ENCODE data around the gene CPNE8. TPM values are rescaled to one million over a fixed set of nuclear protein-coding genes. Genes with fewer than 3 reads are reported as not detected.

The CPNE8 gene
- total and polyA plus RNA-seq, 2 of the 4 experiments (the other 2 are of a cell fraction): not detected

DNA sequence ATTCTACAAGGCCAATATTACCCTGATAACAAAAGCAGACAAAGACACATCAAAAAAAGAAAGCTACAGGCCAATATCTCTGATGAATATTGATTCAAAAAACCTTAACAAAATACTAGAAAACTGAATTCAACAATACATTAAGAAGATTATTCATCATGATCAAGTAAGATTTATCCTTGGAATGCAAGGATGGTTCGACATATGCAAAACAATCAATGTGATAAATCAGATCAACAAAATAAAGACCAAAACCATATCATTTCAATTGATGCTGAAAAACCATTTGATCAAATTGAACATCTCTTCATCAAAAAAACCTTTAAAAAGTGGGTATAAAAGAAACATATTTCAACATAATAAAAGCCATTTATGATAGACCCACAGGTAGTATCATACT is 117.3 kb downstream of the CPNE8 start:
- H3K9ac ChIP-seq (ENCODE audit: low read depth, low read length): no peak overlapping the region
- no peak overlapping the region for H3K4ac ChIP-seq (ENCODE audit: low read depth, low read length)
- no peaks in the 10 kb centered on the region for H3K9me1 ChIP-seq (ENCODE audit: insufficient read depth, low read length)
- no peaks in the 10 kb centered on the region for H3K4me1 ChIP-seq (ENCODE audit: control insufficient read depth, insufficient read depth, low read length)
- TF ChIP-seq, protein P1, sequence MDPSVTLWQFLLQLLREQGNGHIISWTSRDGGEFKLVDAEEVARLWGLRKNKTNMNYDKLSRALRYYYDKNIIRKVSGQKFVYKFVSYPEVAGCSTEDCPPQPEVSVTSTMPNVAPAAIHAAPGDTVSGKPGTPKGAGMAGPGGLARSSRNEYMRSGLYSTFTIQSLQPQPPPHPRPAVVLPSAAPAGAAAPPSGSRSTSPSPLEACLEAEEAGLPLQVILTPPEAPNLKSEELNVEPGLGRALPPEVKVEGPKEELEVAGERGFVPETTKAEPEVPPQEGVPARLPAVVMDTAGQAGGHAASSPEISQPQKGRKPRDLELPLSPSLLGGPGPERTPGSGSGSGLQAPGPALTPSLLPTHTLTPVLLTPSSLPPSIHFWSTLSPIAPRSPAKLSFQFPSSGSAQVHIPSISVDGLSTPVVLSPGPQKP (IDR thresholded peaks at IDR 0.05; ENCODE audit: borderline replicate concordance, low read depth, low read length): no peak
- TF ChIP-seq NFE2L2 (IDR thresholded peaks at IDR 0.05; ENCODE audit: low read depth, low read length) (no peak), CEBPB (IDR thresholded peaks at IDR 0.05; ENCODE audit: low read depth, low read length) (no peak)
- WGBS, 2 experiments (ENCODE audit: extremely low coverage in 2 of 2, insufficient read length in 1 of 2): no CpG with 5 or more reads among the region's 1 CpG
- ChIA-PET POLR2A (ENCODE audit: unreplicated experiment) (no interaction called here), CTCF (interaction anchor here (0.6 kb wide), 1 partner anchor 150 kb away, joined by 3 read pairs; no protein-coding TSS in a partner anchor)
- no peak overlapping the region for H2BK15ac ChIP-seq (ENCODE audit: low read depth, low read length)
- no peak for DNase-seq
- H3K9me3 ChIP-seq (ENCODE audit: control insufficient read depth, insufficient read depth, low read length): 0 out of 2 replicates have a peak, but pooled peaks cover 2% of the 10 kb centered on the region
- no peak overlapping the region for H2AFZ ChIP-seq (replicated peaks; ENCODE audit: low read length, poor library complexity)
- no peak overlapping the region for H2AK9ac ChIP-seq (replicated peaks; ENCODE audit: low read depth, low read length, poor library complexity)
- no peak overlapping the region for H3K56ac ChIP-seq (ENCODE audit: extremely low read depth, insufficient read depth, low read length)
- no peak overlapping the region for H3K4me3 ChIP-seq (ENCODE audit: insufficient read depth, low read depth, low read length)
- H2BK120ac ChIP-seq (ENCODE audit: low read depth, low read length): no peak overlapping the region
- no peak overlapping the region for H4K8ac ChIP-seq (ENCODE audit: low read depth in 2 of 2, low read length in 2 of 2)
- no peaks in the 10 kb centered on the region for H3K27me3 ChIP-seq (ENCODE audit: control insufficient read depth, insufficient read depth, low read length)
- no peak overlapping the region for H2BK5ac ChIP-seq (ENCODE audit: low read depth, low read length, poor library complexity, severe bottlenecking)
- no peak overlapping the region for H4K91ac ChIP-seq (ENCODE audit: insufficient read depth, low read depth, low read length)
- H3K36me3 ChIP-seq (ENCODE audit: control insufficient read depth, insufficient read depth, low read length): no peaks in the 10 kb centered on the region
- H3K23ac ChIP-seq (ENCODE audit: low read depth, low read length): no peak overlapping the region
- intact Hi-C loops (cut with micrococcal nuclease): no loop called here
- dilution Hi-C loops (cut with HindIII; ENCODE audit: low sequenced_read_pairs, unreplicated experiment): no loop called here
- H3K27ac ChIP-seq (ENCODE audit: insufficient read depth, low read length): no peak overlapping the region
- H4K20me1 ChIP-seq (ENCODE audit: insufficient read depth, low read length): no peaks in the 10 kb centered on the region
- in situ Hi-C loops (cut with MboI; ENCODE audit: low sequenced_read_pairs): no loop called here
- H2BK20ac ChIP-seq (ENCODE audit: low read depth, low read length): no peak overlapping the region
- no peak overlapping the region for H3K18ac ChIP-seq (ENCODE audit: low read depth, low read length)
- H2AK5ac ChIP-seq (ENCODE audit: low read depth, low read length): no peak overlapping the region
- ATAC-seq (ENCODE audit: low read depth): no peak
- no peak overlapping the region for H3K4me2 ChIP-seq (ENCODE audit: low read depth, low read length)
- no peak overlapping the region for H3K14ac ChIP-seq (replicated peaks; ENCODE audit: low read depth, low read length)
- no TSS peak for BruUV-seq (replicated peaks)
- no peak overlapping the region for H4K5ac ChIP-seq (ENCODE audit: low read depth, low read length)
- H3K79me1 ChIP-seq (ENCODE audit: low read depth in 1 of 2, low read length in 2 of 2): no peaks in the 10 kb centered on the region
